SIG-M5 (cell line): ENCODE data around the gene LHPP.
"Not testable (repeated sequence)": the region's sequence is repeated elsewhere in the genome, so short reads cannot be mapped to it uniquely, and the experiment has no call there.

Experiments used
- DNase-seq: peaks from one replicate; lab custom pipeline; 2025; lab: John Stamatoyannopoulos, UW

The LHPP gene

DNA sequence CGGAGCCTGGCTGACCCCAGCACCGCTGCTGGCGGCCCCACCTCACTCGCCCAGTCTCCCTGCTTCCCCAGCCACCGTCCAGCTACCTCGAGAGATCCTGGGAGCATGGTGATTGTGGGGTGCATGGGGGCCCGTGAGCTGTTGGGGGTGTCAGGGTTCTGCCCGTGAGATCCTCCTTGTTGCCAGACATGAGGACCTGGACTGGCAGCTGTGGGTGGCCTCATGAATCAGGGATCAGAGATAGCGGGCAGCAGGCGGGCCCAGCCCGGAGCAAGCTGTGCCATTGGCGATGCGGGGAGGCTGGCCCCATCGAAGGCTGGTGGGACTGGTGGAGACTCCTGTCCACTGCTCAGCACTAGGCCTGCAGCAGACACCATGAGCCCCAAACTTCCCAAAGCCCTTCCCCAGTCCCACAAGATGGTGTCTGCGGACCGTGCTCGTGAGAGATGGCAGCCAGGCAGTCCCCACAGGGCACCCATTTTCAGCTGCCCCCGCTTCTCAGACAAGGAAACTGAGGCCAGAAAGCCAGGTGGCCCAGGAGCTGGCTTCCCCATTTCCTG is 75.6 kb downstream of the LHPP start:
- no peak for DNase-seq

DNA sequence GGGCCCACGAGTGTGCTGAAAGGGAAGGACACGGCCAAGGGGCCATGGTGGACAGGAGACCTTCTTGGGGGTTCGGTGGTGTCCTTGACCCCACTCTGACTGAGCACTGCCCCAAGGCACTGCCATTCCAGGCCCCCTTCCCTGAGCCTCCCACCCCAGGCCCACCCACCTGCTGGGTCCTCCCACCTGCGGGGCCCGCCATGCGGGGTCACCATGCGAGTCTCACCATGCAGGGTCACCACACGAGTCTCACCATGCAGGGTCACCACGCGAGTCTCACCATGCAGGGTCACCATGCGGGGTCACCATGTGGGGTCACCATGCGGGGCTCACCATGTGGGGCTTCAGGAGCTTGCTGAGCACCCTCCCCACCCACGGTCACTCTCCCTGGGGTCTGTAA is 76.3 kb downstream of the LHPP start:
- DNase-seq: no peak

DNA sequence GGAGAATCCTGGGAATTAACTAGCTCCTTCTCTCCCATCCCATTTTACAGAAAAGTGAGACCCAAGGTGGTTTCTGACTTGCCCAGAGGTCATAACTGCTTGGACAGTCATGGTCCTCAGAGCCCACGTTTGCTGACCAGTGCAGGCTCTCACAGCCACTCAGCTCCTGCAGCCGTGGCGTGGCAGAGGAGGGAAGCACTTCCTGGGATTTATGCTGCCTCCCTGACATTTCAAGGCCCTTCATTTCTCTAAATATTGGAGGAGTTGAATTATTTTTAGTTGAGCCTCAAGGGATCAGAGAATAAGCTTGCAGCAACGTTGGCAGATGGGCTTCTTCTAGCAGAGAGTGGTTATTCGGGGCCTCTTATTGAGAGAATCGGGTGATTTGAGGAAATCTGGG is 77.1 kb downstream of the LHPP start:
- no peak for DNase-seq

- DNase-seq: no peak
Measured at GRCh38 chr10:124539935-124540641, 78.5 kb downstream of the LHPP start.

DNA sequence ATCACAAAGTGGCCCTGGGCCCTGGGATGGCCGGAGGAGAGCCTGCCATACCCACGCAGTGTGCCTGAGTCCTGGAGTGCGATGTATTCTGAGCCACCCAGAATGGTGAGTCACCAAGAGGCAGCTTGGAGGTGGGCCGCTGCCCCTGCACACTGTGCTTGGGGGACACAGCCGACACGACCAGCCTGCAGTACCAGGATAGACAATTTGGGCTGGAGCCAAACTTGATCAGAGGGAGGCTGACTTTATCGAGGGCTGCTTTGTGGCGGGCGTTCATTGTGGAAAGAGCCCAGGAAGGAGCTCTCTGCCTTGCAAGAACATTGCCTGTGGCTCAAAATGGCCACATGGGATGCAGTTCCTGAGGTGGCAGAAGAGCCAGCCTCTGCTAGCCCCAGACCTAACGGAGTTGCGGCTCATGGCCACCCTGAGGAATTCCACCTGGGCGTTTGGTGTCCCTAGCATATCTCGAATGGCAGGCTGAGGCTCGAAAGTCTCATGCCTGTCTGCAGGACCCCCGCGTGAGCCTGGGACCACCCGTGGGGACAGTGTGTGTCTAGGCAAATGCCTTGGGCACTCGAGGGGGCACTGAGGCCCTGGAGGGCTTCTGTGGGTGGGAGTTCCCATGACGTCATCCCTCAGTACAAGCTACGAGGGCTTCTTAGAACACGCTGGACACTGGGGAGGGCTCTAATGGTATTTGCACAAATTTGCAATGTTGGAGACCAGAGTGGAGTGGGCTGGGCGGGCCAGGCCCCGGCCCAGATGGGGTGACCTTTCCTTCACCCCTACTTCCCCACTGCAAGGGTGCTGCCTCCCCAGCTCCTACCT is 79.7 kb downstream of the LHPP start:
- no peak for DNase-seq

DNA sequence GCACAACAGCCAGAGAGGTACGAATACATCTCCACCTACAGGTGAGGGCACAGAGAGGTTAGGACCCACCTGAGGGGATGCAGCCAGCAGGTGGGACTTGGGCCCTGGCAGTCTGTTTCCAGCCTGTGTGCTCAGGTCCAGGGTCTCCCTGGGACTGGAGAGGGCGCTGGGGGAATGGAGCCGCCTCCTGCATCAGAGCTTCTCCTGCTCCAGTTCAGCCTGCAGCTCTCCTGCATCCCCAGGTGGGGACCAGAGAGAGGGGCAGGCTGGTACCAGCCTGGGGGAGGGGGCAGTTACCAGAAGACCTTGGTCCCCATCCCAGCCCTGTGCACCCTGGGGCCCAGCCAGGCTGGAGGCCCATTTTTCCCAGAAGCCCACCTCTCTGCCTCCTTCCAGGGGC is 80.7 kb downstream of the LHPP start:
- no peak for DNase-seq

GRCh38 chr10:124543146-124543545 is 81.5 kb downstream of the LHPP start:
- no peak for DNase-seq

DNA sequence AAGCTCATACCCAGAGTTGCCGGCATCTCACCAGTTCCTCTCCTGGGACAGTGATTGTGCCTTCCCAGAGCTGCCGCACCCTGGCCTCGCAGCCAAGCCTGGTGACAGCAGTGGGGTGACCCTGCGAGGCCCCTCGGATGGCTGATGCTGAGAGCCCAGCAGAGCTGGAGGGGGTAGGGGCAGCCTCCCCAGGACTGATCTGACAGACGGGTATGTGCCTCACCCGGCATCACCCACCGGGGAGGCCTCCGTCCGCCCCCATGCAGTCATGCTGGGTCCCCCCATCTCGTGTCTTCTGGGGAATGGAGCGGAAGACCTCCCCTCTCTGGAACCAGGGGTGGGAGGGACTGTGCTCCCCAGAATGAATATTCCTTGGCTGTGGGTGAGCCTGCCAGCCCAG is 82.3 kb downstream of the LHPP start:
- no peak for DNase-seq

DNA sequence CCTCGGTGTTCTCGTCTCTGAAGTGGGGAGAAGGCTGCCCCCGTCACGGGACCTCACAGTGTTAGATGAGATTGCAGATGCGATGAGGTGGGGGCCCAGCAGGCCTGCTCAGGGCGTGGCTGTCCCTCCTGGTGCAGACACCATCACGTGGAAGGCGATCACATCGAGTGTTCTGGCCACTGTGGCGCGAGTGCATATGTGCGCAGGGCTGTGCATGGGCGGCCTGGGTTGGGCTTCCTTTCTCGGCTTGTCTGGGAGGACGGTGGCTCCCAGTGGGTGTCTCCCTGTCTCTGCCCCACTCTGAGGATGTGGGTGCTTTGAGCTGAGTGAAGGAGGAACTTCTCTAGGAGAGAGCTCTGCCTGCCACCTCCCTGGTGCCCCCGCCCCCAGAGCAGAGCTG is 83.1 kb downstream of the LHPP start:
- DNase-seq: no peak

GRCh38 chr10:124545351-124546054 is 83.9 kb downstream of the LHPP start:
- no peak for DNase-seq

DNA sequence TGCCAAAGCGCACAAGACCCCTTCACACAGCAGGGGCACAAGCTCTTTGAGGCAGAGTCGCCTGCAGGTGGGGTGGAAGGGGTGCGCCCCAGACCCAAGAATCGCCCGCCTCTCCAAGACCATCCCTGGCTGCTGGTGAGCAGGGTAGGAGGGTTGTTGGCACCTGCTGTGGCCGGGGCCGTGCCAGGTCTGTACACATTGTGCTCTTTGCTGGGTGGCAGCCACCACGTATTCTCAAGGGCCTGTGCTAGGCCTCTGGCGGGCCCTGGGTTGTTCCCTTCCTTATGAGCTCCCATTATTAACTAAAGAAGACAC is 84.4 kb downstream of the LHPP start:
- DNase-seq: no peak

DNA sequence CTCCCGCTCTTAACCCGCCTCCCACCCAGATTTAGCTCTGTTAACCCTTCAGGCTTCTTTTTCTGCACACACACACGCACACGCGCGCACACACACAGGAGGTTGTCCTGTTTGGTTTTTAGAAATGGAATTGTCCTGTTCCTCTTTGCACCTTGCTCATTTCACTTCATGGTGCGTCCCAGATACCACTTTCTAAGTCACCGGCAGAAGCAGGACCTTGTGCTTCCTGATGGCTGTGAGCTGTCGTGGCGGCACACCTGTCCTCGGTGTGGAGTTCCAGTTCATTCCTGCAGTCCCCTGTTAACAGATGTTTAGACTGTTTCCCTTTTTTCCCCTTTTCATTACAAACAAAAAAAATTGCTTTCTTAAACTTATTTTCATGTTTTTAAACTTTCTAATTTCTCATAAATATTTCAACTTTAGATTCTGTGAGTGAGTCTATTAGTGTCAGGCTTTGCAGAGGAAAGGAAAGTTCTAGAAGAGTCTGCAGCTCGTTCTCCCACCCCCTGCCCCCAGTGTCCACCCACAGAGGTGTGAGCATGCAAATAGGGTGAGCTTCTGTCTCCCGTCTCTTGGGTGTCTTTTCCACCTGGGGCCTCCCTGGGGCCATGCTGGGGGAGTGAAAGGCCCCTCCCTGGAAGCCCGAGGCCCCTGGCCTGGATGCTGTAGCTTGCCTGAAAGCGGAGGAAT is 85.5 kb downstream of the LHPP start:
- no peak for DNase-seq

- DNase-seq: no peak
Measured at GRCh38 chr10:124547647-124548168, 86.1 kb downstream of the LHPP start.

GRCh38 chr10:124549171-124549570 is 87.5 kb downstream of the LHPP start:
- not testable (repeated sequence) for DNase-seq

- DNase-seq: no peak
Measured at GRCh38 chr10:124550293-124551034, 88.8 kb downstream of the LHPP start.

DNA sequence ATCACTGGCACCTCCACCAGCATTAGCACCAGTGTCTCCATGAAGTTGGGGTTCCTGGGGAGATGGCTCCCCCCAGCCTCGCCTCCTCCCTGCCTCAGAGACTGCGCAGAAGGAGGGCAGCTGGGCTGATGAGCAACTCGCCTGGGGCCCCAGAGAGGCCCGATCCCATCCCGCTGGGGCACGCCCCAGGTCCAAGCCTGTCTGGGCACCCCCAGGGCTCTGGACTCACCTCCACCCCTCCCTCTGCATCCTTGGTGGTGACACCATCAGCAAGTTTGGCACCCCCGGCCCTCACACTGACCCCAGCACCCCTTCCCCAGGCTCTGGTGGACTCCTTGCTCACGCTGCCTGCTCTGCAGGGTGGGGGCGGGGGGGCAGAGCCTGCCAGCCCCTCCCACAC is 89.5 kb downstream of the LHPP start:
- DNase-seq: no peak

DNA sequence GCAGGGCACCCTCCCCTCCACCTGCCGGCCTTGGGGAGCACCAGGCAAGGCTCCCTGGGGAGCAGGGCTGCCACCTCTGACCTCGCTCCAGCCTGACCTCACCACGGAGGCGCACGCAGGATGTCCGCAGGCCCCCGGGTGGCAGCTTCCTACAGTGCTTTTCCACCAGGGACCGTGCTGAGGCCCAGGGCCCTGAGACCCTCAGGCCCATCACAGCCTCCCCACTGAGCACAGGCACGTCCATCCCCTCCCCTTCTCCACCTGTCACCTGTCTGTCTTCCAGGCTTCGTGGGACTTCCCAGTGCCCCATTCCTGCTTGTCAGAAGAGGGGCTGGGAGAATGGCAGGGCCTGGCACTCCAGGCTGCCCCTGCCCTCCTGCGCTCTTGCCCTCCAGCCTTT is 90.1 kb downstream of the LHPP start:
- DNase-seq: no peak

GRCh38 chr10:124552691-124553276 is 91.2 kb downstream of the LHPP start:
- no peak for DNase-seq

GRCh38 chr10:124554085-124554858 is 92.6 kb downstream of the LHPP start:
- no peak for DNase-seq

- no peak for DNase-seq
Measured at GRCh38 chr10:124557167-124557566, 95.5 kb downstream of the LHPP start.
